HG03460 (cell line): ENCODE measurements around the gene SMIM7.

Source experiments
- ATAC-seq: cut with Tn5 transposase; IDR thresholded peaks from one replicate; pipeline ENCODE4 v1.9.1; 2021; ENCODE audit not compliant: unreplicated experiment

The SMIM7 gene

DNA sequence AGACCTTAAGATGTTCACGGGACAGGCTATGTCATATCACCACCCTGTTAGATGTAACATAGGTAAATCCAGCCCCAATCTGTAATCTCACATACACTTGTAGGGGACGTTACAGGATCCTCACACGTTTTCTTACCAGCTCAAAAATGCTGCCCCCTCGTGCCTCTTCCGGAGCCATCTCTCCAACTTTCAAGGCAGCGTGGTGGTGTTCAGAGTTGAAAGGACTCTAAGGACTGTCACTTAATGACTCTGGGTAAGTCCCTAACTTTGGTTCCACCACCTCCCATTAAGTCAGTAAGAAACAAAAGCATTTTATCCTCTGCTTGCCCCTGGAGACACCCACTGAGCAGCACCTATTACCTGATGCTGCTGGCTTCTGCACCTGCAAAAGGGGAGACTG lies 36.4 kb downstream of the SMIM7 start:
- ATAC-seq = no peak

DNA sequence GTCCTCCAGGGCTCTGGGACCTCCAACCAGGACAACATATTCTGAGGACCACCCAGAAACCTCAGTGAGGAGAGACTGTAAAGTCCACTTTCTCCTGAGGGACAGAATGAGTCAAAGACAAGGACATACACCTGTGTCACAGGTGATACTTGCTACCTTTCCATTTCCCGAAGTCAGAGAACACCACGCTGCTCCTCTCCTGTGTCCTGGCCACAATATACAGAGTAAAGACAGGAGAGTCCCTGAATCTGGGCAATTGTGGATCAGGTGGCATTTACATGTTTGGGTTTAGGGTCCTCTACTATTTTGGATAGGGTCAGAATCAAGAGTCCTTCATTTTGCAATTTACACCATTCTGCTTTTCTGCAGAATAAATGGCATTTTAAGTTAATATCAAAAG lies 36.9 kb downstream of the SMIM7 start:
- no peak for ATAC-seq

DNA sequence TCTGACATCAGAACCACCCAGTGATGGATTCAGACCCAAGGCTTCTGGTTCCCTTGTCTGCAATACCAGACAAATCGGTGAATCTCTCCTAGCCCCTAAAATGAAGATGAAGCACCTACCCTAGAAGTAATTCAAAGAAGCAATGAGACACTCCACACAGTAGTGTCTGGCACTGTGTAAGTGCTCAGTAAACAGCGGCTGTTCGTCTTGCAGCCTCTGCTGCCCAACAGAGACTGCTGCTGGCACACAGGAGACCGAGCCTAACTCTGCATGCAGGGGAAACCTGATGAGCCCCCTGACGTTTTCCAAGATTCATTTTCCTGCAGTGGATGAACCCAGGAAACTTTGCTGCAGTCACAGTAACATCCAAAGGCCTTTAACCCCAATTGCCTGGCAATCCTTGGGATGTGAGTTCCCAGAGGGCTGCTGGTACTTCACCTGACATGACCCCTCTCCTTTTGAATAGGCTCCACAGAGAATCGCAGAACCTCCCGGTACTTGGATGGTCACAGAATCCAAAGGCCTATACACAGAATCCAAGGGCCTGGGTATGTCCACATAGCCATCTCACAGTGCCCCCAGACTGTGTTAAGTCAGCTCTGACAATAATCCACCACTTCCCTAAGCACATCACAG lies 38.7 kb downstream of the SMIM7 start:
- ATAC-seq = no peak

DNA sequence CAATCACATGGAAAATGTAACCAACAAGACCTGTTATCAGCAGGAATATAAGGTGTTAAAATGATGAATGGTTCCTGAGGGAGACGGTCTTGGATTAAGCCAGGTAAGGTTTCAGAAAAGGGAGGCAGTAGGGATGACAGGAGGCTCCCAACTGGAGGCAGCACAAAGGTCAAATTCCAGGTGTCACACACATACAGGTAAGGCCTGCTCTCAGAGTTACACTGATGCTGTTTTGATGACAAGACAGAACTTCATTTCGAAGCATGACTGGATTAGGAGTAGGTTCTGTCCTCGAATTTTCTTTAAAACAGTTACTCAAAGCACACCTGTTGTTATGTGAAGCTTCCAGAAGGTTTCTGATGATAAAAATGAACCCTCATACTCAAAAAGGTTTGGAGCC lies 39.4 kb downstream of the SMIM7 start:
- no peak for ATAC-seq

DNA sequence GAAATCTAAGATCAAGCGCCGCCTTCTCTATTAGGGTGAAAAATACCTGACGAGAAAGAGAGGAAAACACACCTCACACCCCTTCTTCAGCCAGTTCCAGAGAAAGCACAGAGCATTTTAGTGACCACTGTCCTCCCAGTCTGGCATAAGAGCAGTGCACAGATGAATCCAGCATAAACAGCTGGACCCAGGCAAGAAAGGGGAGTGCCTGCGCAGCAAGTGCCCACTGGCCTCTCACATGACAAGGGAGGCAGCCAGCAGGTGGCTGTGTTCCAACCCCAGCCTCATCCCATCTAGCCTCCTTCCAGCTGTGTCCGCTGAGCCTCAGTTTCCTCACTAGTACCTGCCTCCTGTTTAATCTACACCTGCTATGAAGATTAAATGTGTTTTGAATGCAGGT lies 39.9 kb downstream of the SMIM7 start:
- no peak for ATAC-seq

DNA sequence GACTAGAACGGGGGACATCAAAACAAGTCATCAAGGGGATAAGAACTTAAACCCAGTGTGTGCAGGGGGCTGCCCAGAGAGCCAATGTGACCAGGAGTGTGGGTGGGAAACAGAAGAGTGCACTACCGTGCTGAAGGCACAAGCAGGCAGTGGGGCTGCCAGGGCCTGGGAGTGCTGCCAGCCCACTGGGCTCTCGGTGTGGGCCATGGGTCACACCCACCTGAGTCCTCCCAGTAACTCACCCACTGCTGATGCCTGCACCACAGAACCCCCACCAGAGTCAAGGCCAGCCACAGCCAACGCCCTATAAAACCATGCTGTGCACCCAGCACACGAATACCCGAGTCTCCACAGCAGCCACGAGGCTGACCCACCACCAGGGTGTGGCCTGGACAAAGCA lies 40.5 kb downstream of the SMIM7 start:
- ATAC-seq = no peak

DNA sequence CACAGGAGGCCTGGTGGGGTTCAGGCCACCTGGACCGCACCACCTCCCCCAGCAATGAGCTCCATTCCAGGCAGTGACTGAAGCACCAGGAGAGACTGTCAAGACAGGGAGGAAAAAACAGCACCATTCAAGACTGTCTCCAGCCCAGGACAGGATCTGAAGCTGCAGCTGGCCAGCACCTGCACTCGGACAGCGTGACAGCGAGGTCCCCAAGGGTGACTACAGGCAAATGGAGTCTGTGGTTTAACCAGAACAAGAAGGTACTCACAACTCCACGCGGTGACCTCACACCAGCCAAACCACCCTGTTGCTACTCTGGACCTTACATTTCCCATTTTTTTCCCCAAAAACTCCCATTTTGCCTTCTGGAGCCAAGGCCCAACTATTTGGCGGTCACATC lies 41.7 kb downstream of the SMIM7 start:
- no peak for ATAC-seq

DNA sequence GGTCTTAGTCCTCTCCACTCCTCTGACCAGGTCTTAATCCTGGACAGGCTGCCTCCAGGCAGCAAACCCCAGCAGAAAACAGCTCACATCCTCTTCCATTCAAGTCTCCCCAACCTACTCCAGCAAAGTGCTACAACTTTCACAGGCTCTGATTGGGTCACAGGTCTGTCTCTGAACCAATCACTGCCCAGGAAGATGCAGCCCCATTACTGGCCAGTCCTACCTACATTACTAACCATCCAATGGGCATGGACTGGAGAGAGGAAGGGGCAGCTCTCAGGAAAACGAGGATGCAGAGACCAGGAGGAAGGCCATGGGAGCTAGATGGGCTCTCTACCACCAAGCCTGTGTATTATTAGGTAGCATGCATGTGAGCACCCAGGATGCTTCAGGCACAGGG lies 44.1 kb downstream of the SMIM7 start:
- ATAC-seq = no peak

DNA sequence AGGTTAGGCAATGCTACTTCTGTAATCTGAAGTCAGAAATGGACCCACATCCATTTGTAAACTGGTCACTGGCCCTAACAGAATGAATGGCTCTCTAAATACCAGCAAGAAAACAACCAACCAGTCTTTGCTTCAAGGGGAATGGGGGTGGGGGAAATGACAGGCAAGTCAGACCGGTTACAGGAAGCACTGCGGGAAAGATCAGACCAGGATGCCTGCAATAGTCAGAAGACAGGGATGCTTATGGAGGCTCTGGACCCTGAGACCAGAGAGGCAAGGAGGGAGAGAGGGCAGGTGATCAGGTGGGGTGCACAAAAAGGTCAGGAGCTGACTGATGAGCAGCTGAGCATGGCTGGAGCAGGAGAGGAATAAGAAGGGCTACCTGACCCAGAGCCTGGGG lies 45.0 kb downstream of the SMIM7 start:
- no peak for ATAC-seq

DNA sequence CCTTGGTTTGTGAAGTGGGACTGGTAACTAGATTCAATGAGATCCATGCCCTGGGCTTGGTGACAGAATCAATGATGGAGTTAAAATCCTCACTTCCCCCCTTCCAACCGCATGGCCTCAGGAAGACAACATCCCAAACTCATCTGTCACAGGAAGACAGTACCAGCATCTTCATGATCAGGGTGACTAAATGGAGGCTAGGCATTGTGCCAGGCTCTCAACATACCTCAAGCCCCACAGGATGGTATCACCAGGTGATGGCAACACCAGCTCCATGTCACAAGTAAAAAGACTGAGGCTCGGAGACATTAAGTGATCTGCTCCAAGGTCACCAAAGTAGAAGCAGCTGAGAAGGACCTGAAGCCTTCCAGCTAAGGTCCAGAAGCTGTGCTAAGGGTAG lies 46.1 kb downstream of the SMIM7 start:
- ATAC-seq = no peak

DNA sequence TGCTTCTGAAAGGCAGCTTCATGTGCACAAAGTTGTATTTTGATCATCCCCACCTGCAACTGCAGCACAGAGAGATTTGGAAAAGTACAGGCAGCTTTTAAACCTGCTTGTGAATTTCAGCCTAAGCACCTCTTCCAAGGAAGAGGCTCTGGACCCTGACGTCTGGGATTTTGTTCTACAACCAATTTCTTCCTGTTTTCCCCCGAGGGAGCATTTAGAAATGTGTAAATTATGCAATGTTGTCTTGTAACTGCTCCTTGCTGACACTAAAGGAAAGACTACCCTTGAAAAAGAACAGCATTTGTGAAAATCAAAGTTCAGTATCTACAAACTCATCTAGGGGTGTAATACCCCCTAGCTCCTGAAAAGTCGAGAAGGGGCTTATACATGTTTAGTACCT lies 47.3 kb downstream of the SMIM7 start:
- ATAC-seq = no peak

DNA sequence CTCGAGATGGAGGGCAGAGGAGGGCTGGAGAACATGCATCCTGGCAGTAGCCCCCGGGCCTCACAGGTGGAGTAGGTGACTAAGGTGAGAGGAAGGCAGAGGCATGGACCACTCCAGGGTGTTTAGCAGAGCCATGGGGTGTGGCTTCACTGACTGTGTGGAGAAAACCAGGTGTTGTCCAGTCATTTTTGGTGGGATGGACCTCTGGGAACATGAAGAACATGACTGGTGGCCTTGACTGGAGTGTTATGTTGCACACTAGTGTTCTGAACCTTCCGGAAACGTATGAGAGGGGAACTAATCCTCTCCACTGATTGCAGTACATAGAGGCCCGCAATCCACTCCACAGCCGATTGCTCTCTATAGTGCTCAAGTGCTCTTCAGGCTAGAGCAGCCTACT lies 48.8 kb downstream of the SMIM7 start:
- no peak for ATAC-seq

DNA sequence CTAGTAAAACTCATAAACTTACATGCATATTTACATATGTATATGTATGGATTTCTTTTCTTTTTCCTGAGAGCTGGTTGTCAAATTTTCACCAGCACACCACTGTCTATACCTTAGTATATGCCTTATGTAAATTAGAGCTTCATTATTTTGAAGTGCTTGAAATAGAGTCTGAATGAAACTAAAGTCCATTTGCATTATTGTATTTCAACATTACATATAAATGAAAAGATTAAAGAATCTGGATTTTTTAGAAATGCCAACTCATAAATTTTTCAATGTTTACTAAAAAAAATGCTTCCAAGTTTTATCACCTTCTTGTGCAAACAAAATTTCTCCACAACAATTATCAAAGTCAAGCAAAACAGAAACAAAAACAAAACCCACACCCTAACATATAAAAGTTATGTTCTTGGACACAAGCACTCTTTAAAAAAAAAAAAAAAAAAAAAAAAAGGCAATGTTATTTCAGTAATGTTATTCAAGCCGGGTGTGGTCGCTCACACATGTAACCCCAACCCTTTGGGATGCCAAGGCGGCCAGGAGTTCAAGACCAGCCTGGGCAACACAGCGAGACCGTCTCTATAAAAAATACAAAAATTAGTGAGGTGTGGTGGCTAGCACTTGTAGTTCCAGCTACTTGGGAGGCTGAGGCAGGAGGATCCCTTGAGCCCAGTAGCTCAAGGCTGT lies 50.3 kb downstream of the SMIM7 start:
- ATAC-seq = no peak

DNA sequence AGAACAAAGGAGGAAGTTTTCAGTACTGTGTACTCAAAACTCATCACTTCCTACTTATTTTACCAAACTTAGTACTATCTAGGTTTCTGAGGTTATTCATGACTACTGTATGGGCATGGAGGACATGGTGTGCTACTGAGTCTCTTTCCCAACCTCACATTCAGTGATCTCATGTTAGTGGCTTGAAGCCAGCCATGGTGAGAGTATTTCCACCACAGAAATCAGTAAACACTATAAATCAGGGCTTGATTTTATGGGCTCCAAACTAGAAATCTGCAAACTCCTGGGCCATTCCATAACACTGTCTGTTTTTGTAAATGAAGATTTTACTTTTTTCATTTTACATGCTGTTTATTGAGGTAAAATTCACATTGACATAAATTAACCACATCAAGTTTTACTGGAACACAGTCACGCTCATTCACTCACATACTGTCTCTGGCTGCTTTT lies 51.6 kb downstream of the SMIM7 start:
- ATAC-seq = no peak

DNA sequence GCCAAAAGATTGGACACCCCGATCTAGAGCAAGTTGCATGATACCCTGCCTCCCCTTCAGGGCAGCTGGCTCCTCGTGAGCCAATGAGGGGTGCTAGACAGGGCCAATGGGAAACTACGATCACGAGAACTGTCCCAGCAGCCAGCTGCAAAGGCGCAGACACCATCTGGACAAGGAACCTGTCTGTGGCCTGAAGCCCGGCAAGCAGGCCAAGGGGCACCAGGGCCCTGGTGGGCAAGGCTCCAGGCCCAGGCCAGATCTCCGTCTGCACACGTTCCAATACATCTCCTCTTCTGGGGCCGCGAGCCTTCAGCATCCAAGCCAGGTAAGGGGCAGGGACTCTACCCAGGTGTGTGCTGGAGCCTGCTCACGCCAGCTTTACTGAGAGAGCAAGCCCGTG lies 52.1 kb downstream of the SMIM7 start:
- no peak for ATAC-seq

DNA sequence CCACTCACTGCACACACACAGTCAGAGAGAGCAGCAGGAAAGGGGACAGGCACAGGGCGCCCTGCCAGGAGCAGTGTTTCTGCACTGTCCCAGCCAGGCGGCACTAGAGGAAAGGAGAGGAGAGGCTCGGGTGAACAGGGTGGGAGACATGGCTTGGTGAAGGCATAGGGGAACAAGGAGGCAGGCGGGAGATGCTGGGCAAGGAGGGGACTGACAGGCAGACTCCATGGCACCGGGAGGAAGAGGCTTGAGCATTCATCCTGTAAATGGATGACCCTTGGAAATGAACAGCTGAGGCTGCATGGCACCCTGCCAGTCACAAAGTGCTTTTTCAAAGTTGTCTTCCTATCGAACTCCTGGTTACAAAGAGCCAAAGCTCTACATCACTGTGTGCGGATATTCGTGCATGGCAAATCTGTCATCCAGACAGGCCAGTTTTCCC lies 54.4 kb downstream of the SMIM7 start:
- ATAC-seq = no peak

DNA sequence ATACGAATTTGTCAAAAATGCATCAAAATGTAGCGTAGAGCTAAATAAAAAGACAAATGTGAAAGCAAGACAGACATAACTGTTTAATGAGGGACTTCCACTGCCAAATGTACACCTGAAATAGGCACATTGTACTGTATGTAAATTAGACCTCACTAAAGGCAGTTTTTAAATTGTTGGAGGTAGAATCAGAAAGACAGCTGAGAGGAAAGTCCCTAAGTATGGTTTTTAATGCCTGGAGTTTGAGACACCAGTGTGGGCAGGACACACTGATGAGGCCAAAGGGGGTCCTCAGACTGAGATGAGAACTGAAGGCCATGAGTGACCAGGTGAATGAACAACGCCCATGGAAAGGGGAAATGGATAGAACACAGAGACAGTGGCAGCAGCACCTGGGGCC lies 54.8 kb downstream of the SMIM7 start:
- ATAC-seq = no peak

DNA sequence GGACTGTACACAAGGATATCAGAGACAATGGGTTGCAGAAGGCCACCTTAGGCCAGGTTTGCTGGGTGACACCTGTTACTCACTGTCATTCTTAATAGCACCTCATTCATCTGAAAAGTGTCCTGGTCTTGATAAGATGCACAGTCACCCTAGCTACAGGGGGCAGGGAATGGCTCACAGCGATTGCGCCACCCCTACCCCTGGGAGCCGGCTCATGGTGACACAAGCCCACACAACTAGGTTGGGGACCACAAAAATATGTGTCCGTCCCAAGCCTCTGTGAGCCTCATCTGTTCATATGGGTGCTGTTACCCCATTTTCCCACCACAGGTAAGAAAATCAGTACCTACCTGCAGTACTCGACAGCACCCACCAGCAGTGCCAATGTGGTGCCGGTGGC lies 55.3 kb downstream of the SMIM7 start:
- no peak for ATAC-seq

DNA sequence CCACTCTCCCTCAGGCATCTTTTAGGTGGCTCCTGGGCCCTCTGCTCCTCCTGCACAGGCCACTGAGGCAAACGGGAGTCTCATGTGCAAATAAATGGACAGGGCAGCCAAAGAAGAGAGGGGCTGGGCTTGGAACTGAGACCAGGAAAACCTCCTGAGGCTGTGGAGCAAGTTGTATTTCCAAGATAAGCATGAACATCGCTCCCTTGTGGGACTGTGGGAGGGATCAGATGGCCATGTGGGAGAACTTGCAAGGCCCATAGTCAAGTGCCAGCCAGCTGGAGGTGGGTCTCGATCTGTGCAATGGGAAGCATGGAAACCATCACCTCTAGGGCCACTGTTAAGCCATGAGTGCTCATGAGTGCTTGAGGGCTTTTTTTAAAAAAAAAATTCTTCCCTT lies 56.9 kb downstream of the SMIM7 start:
- ATAC-seq = no peak

DNA sequence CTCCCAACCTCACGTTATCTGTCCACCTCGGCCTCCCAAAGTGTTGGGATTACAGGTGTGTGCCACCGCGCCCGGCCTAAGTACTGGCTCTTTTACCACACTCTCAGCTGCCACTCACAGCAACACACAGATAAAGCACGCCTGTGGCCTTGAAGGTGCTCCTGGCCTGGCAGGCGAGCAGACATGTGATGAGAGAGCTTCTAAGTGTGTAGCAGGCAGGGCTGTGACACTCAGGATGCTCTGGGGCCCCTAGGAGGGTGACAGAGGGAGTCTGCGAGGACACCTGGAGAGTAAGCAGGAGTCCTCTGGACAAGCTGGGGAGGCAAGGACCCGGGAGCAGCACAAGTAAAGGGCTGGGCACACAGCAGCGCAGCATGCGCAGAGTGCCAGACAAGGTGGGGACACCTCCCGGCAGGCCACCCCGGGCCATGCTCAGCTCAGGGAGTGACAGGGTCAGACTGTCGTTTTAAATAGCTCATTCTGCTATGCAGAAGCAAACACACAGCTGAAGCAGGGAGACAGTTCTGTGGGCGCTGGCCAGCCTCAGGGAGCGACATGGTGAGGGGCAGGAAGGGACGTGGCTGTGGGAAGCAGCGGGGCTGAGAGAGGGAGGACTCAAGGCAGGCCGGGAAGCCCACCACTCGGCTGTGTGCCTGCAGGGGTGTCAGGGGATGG lies 58.4 kb downstream of the SMIM7 start:
- no peak for ATAC-seq

DNA sequence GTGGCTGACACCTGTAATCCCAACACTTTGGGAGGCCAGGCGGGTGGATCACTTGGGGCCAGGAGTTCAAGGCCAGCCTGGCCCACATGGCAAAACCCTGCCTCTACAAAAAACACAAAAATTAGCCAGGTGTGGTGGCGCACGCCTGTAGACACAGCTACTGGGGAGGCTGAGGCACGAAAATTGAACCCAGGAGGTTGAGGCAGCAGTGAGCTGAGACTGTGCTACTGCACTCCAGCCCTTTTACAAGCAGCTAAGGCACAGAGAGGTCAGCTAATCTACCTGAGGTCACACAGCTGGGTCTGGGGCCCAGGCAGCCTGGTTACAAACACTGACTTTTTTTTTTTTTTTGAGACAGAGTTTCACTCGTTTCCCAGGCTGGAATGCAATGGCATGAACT lies 59.1 kb downstream of the SMIM7 start:
- no peak for ATAC-seq

DNA sequence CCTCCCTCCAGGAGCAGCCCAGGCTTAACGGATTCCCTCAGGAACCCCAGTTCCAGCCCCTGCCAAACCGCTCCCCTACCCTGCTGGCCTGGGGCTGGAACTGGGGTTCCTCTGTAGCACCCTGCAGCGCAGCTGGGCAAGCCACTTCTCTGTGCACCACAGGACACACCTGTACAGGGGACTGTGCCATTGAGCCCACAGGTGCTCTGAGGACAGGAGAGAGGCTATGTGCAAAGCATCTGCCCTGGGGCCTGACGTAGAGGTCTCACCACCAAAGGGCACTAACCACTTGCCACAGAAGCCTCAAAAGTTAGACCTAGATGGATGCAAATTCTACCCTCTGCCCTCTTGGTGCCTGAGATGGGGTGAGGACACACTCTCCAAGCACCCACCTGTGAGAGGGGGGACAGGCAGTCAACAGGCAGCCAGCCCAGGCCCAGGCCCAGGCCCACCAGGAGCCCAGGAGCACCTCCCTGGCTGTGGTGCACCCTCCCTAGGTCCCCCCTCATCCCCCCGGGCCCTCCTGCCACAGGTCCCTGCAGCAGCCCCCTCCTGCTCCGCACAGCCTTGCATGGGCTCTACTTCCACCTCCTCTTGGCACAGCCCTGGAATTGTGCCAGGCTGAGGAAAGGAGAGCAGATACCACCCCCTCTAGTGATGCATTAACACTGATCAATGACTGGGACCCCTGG lies 60.1 kb downstream of the SMIM7 start:
- ATAC-seq = no peak
